ENCODE measurements around the gene DTL.

The DTL gene

GRCh38 chr1:212141404-212141803 lies 105.9 kb downstream of the DTL start:
- DNase-seq = no peak
- no peak overlapping the region for H3K4me3 Mint-ChIP-seq
- peaks cover 5% of the 10 kb centered on the region for H3K4me1 Mint-ChIP-seq
- no peaks in the 10 kb centered on the region for H3K27me3 Mint-ChIP-seq (ENCODE audit: low read depth, poor library complexity)
- H3K36me3 Mint-ChIP-seq (ENCODE audit: low read depth) = peaks cover 26% of the 10 kb centered on the region
- no peak overlapping the region for H3K27ac Mint-ChIP-seq
- TF ChIP-seq CTCF (IDR thresholded peaks at IDR 0.05) = no peak
- peaks cover 7% of the 10 kb centered on the region for H3K9me3 Mint-ChIP-seq

- Mint-ChIP-seq H3K4me3 (no peak overlapping the region), H3K27me3 (ENCODE audit: low read depth, poor library complexity) (no peaks in the 10 kb centered on the region), H3K9me3 (peaks cover 7% of the 10 kb centered on the region), H3K36me3 (ENCODE audit: low read depth) (peaks cover 26% of the 10 kb centered on the region), H3K4me1 (peaks cover 18% of the 10 kb centered on the region), H3K27ac (no peak overlapping the region)
- TF ChIP-seq CTCF (IDR thresholded peaks at IDR 0.05) = no peak
- DNase-seq = no peak
Measured at GRCh38 chr1:212142883-212143530, 107.5 kb downstream of the DTL start.

- no peak overlapping the region for H3K4me3 Mint-ChIP-seq
- DNase-seq = no peak
- TF ChIP-seq CTCF (IDR thresholded peaks at IDR 0.05) = no peak
- peak overlapping the region; percentile 93 for H3K27ac Mint-ChIP-seq
- peaks cover 12% of the 10 kb centered on the region for H3K36me3 Mint-ChIP-seq (ENCODE audit: low read depth)
- H3K4me1 Mint-ChIP-seq = peaks cover 28% of the 10 kb centered on the region
- no peaks in the 10 kb centered on the region for H3K27me3 Mint-ChIP-seq (ENCODE audit: low read depth, poor library complexity)
- peaks cover 7% of the 10 kb centered on the region for H3K9me3 Mint-ChIP-seq
Measured at GRCh38 chr1:212147581-212148033, 112.1 kb downstream of the DTL start.

- TF ChIP-seq CTCF (IDR thresholded peaks at IDR 0.05) = no peak
- H3K4me3 Mint-ChIP-seq = no peak overlapping the region
- H3K36me3 Mint-ChIP-seq (ENCODE audit: low read depth) = peaks cover 14% of the 10 kb centered on the region
- H3K9me3 Mint-ChIP-seq = peaks cover 6% of the 10 kb centered on the region
- H3K27me3 Mint-ChIP-seq (ENCODE audit: low read depth, poor library complexity) = peaks cover 4% of the 10 kb centered on the region
- no peak for DNase-seq
- H3K4me1 Mint-ChIP-seq = peaks cover 28% of the 10 kb centered on the region
- H3K27ac Mint-ChIP-seq = no peak overlapping the region
Measured at GRCh38 chr1:212149566-212149965, 114.0 kb downstream of the DTL start.

- peaks cover 4% of the 10 kb centered on the region for H3K27me3 Mint-ChIP-seq (ENCODE audit: low read depth, poor library complexity)
- DNase-seq = no peak
- no peak overlapping the region for H3K27ac Mint-ChIP-seq
- peaks cover 6% of the 10 kb centered on the region for H3K9me3 Mint-ChIP-seq
- H3K4me3 Mint-ChIP-seq = no peak overlapping the region
- peaks cover 18% of the 10 kb centered on the region for H3K36me3 Mint-ChIP-seq (ENCODE audit: low read depth)
- peaks cover 21% of the 10 kb centered on the region for H3K4me1 Mint-ChIP-seq
- no peak for TF ChIP-seq CTCF (IDR thresholded peaks at IDR 0.05)
Measured at GRCh38 chr1:212152308-212152693, 116.8 kb downstream of the DTL start.

GRCh38 chr1:212152869-212153268 lies 117.3 kb downstream of the DTL start:
- DNase-seq = no peak
- peaks cover 4% of the 10 kb centered on the region for H3K27me3 Mint-ChIP-seq (ENCODE audit: low read depth, poor library complexity)
- H3K27ac Mint-ChIP-seq = no peak overlapping the region
- H3K9me3 Mint-ChIP-seq = peaks cover 6% of the 10 kb centered on the region
- H3K4me3 Mint-ChIP-seq = no peak overlapping the region
- TF ChIP-seq CTCF (IDR thresholded peaks at IDR 0.05) = no peak
- H3K36me3 Mint-ChIP-seq (ENCODE audit: low read depth) = peaks cover 22% of the 10 kb centered on the region
- H3K4me1 Mint-ChIP-seq = peaks cover 15% of the 10 kb centered on the region

Data from nephron progenitor cell (in vitro differentiated cells).